Hepatocyte (in vitro differentiated cells): ENCODE measurements around the gene HAUS7. TPM values are rescaled to one million over a fixed set of nuclear protein-coding genes. Genes with fewer than 3 reads are reported as not detected.

ENCODE experiments used
- DNase-seq: peaks from one replicate; pipeline ENCODE4 v3.0.0-alpha.2; 2016; ENCODE audit warnings: low spot score
- H2AFZ ChIP-seq: fragments of 200-600 bp; sonication (generic); 2 replicates; pipeline ENCODE4 v1.6.0; 2016; ENCODE audit warnings: antibody characterized with exemption, mild to moderate bottlenecking
- H3K27ac ChIP-seq: fragments of 200-600 bp; sonication (generic); 2 replicates; pipeline ENCODE4 v1.5.1; 2016; ENCODE audit warnings: mild to moderate bottlenecking
- H3K27me3 ChIP-seq: fragments of 200-600 bp; sonication (generic); 2 replicates; pipeline ENCODE4 v1.6.1; 2016
- H3K36me3 ChIP-seq: fragments of 200-600 bp; sonication (generic); replicated peaks from 2 replicates; pipeline ENCODE4 v1.5.1; 2016; ENCODE audit warnings: low read depth; ENCODE audit not compliant: insufficient read depth
- H3K4me1 ChIP-seq: fragments of 200-600 bp; sonication (generic); 2 replicates; pipeline ENCODE4 v1.5.1; 2016; ENCODE audit warnings: mild to moderate bottlenecking, moderate library complexity; ENCODE audit not compliant: insufficient read depth
- H3K4me2 ChIP-seq: fragments of 200-600 bp; sonication (generic); 2 replicates; pipeline ENCODE4 v1.6.0; 2016
- H3K4me3 ChIP-seq: fragments of 200-600 bp; sonication (generic); 2 replicates; pipeline ENCODE4 v1.5.1; 2016; ENCODE audit warnings: mild to moderate bottlenecking
- H3K79me2 ChIP-seq: fragments of 200-600 bp; sonication (generic); 2 replicates; pipeline ENCODE4 v1.6.0; 2017; ENCODE audit warnings: mild to moderate bottlenecking
- H3K9me2 ChIP-seq: fragments of 200-600 bp; sonication (generic); replicated peaks from 2 replicates; pipeline ENCODE4 v1.6.0; 2017; ENCODE audit warnings: mild to moderate bottlenecking; ENCODE audit not compliant: insufficient read depth
- H3K9me3 ChIP-seq: fragments of 200-600 bp; sonication (generic); 2 replicates; pipeline ENCODE4 v1.5.1; 2016; ENCODE audit warnings: low read depth, mild to moderate bottlenecking
- H4K20me1 ChIP-seq: fragments of 200-600 bp; sonication (generic); 2 replicates; pipeline ENCODE4 v1.6.0; 2016; ENCODE audit warnings: mild to moderate bottlenecking; ENCODE audit not compliant: insufficient read depth, poor library complexity, severe bottlenecking
- EZH2 ChIP-seq: fragments of 200-600 bp; sonication (generic); IDR thresholded peaks from 2 replicates; pipeline ENCODE4 v1.6.1; 2016; ENCODE audit warnings: antibody characterized with exemption, mild to moderate bottlenecking, borderline replicate concordance
- EZH2phosphoT487 ChIP-seq: fragments of 200-600 bp; sonication (generic); IDR thresholded peaks from one replicate; pipeline ENCODE4 v1.6.1; 2018; ENCODE audit warnings: antibody characterized with exemption, mild to moderate bottlenecking, low read depth, moderate library complexity; ENCODE audit not compliant: unreplicated experiment, severe bottlenecking
- WGBS: methylation state at CpG from one replicate; pipeline ENCODE4 v1.1.6; 2016; ENCODE audit warnings: low lambda C conversion rate; ENCODE audit errors: missing lambda C conversion rate; 5-methylcytosine and 5-hydroxymethylcytosine counted together
- polyA plus RNA-seq: library from polyadenylated mRNA; unstranded; fragments of >200 nt; fragmentation: Nextera tagmentation; extraction: Ambion mirVana; gene quantifications from 2 replicates; pipeline ENCODE4 v1.2.1, GENCODE V29; 2016
- total RNA-seq: library from RNA; depleted of rRNA; stranded (reverse); fragments of >200 nt; gene quantifications from 2 replicates; pipeline ENCODE4 v1.2.3, GENCODE V29; 2014
- TF ChIP-seq, protein P1 (sequence below): fragments of 200-600 bp; sonication (generic); IDR thresholded peaks from 2 replicates; pipeline ENCODE4 v1.5.1; 2016; ENCODE audit warnings: antibody characterized with exemption, mild to moderate bottlenecking; ENCODE audit not compliant: poor library complexity

The HAUS7 gene
- total and polyA plus RNA-seq, 2 experiments from 2014 or later, result 17.5 to 23.1 TPM

DNA sequence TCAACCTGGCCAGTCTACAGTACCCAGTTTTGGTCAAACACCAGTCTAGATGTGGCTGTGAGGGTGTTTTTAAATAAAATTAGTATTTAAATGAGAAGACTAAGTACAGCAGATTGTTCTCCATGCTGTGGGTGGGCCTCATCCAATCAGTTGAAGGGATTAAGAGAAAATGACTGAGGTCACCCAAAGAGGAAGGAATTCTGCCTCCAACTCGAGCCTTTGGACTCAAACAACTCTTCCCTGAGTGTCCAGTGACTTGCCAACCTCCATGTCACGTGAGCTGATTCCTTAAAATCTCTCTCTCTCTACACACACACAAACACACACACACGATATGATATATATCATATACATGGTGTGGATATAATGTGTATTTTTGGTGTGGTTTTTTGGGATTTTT lies 34.5 kb downstream of the HAUS7 start:
- no peak overlapping the region for H3K4me2 ChIP-seq
- no peak overlapping the region for H3K4me3 ChIP-seq
- no peaks in the 10 kb centered on the region for H3K9me3 ChIP-seq
- H2AFZ ChIP-seq, result no peak overlapping the region
- no peaks in the 10 kb centered on the region for H3K9me2 ChIP-seq
- no peaks in the 10 kb centered on the region for H3K27me3 ChIP-seq
- TF ChIP-seq EZH2, result no peak
- no peaks in the 10 kb centered on the region for H3K36me3 ChIP-seq
- no peaks in the 10 kb centered on the region for H3K79me2 ChIP-seq
- no peak overlapping the region for H3K27ac ChIP-seq
- H4K20me1 ChIP-seq, result no peaks in the 10 kb centered on the region
- DNase-seq, result no peak
- no peaks in the 10 kb centered on the region for H3K4me1 ChIP-seq
- 52% methylated on average over 3 of the region's 3 CpGs for WGBS

DNA sequence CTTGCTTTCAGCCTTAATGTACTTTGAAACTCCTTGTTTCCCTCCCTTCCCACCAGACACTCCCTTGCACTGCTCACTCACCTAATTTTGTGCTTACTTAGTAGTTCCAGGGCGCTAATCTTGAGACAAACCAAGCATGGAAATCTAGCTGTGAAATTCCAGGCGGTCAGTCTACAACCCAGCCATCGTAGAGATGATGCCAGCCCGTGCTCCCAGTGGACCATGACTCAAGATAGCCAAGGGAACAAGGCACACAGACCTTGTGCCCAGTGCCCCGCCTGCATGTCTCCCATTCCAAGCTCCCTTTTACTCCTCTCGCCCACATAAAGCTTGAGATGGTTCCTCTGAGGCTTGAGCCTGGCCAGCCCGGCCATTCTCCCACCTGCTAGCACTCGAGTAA lies 35.6 kb downstream of the HAUS7 start:
- TF ChIP-seq, protein P1, sequence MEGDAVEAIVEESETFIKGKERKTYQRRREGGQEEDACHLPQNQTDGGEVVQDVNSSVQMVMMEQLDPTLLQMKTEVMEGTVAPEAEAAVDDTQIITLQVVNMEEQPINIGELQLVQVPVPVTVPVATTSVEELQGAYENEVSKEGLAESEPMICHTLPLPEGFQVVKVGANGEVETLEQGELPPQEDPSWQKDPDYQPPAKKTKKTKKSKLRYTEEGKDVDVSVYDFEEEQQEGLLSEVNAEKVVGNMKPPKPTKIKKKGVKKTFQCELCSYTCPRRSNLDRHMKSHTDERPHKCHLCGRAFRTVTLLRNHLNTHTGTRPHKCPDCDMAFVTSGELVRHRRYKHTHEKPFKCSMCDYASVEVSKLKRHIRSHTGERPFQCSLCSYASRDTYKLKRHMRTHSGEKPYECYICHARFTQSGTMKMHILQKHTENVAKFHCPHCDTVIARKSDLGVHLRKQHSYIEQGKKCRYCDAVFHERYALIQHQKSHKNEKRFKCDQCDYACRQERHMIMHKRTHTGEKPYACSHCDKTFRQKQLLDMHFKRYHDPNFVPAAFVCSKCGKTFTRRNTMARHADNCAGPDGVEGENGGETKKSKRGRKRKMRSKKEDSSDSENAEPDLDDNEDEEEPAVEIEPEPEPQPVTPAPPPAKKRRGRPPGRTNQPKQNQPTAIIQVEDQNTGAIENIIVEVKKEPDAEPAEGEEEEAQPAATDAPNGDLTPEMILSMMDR, result no peak
- TF ChIP-seq EZH2, result no peak
- TF ChIP-seq EZH2phosphoT487, result no peak
- WGBS, result 79% methylated on average over 8 of the region's 8 CpGs

DNA sequence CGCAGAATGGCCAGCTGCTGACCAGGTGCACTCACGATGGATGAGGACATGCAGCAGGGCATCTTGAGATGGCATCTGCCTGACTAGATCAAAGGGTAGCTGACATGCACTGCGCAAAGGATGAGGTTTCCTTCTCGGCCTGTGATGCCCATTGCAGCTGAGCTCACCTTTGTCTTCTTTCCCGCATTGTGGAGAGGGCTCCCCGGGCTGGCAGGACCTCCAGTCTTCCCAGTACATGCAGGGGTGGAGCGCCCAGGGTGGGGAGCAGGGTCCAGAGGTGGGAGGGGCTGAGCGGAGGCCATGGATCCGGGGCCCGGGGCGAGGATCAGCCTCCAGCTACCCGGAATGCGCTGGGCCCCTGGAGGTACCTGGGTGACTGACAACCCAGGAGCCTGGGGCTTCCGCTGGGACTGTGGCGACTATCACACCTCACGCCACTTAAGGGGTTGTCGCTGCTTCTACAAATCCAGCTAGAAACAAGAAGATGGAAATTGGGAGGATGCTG lies 36.5 kb downstream of the HAUS7 start:
- Histone ChIP-seq H3K4me2 (no peak overlapping the region), H3K79me2 (no peaks in the 10 kb centered on the region), H3K36me3 (no peaks in the 10 kb centered on the region), H3K27me3 (no peaks in the 10 kb centered on the region), H3K4me1 (no peaks in the 10 kb centered on the region), H3K27ac (no peak overlapping the region), H3K4me3 (no peak overlapping the region), H2AFZ (no peak overlapping the region), H3K9me2 (no peaks in the 10 kb centered on the region), H4K20me1 (no peaks in the 10 kb centered on the region), H3K9me3 (no peaks in the 10 kb centered on the region)
- TF ChIP-seq, protein P1, result no peak
- no peak for TF ChIP-seq EZH2phosphoT487
- WGBS, result 85% methylated on average over 17 of the region's 17 CpGs
- no peak for DNase-seq

More for the DNA sequence above, 35.6 kb downstream of the HAUS7 start:
- no peaks in the 10 kb centered on the region for H3K79me2 ChIP-seq
- H3K36me3 ChIP-seq, result no peaks in the 10 kb centered on the region
- no peak overlapping the region for H3K4me3 ChIP-seq
- H3K9me2 ChIP-seq, result no peaks in the 10 kb centered on the region
- H4K20me1 ChIP-seq, result no peaks in the 10 kb centered on the region
- H3K27me3 ChIP-seq, result no peaks in the 10 kb centered on the region
- H3K27ac ChIP-seq, result no peak overlapping the region
- H2AFZ ChIP-seq, result no peak overlapping the region
- no peaks in the 10 kb centered on the region for H3K4me1 ChIP-seq
- DNase-seq, result no peak
- H3K4me2 ChIP-seq, result no peak overlapping the region
- H3K9me3 ChIP-seq, result no peaks in the 10 kb centered on the region

DNA sequence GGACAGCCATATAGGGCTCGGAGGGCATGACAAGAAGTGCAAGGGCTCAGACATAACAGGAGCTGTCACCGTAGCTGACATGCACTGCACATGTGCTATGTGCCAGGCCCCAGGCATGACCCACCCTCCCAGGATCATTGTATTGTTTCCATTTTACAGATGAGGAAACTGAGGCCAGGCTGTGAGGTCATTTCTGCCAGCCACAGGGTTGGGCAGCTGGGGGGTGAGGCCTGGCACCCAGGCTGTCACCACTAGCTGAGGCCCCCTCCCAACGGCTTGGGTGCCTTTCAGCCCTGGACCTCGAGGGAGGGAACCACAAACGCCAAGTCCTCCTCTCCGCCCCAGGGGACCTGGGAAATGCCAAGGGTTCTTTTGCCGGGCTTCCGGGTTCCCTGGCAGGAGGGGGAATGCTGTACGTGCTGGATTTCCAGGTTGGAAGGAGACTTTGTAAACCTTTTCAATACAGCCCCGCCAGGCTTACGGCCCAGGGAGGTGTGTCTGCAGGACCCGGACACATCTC lies 37.2 kb downstream of the HAUS7 start:
- H3K4me2 ChIP-seq, result no peak overlapping the region
- H3K27me3 ChIP-seq, result no peaks in the 10 kb centered on the region
- TF ChIP-seq EZH2 (no peak), EZH2phosphoT487 (no peak)
- TF ChIP-seq, protein P1, result no peak
- H3K9me3 ChIP-seq, result no peaks in the 10 kb centered on the region
- no peak for DNase-seq
- H3K36me3 ChIP-seq, result no peaks in the 10 kb centered on the region
- H3K79me2 ChIP-seq, result no peaks in the 10 kb centered on the region
- no peak overlapping the region for H2AFZ ChIP-seq
- WGBS, result 85% methylated on average over 12 of the region's 12 CpGs
- H3K27ac ChIP-seq, result no peak overlapping the region
- H3K9me2 ChIP-seq, result no peaks in the 10 kb centered on the region
- no peak overlapping the region for H3K4me3 ChIP-seq
- no peaks in the 10 kb centered on the region for H3K4me1 ChIP-seq
- no peaks in the 10 kb centered on the region for H4K20me1 ChIP-seq
